IMR-90 (cell line): ENCODE results near the gene NALCN. TPM values are rescaled to one million over a fixed set of nuclear protein-coding genes. Genes with fewer than 3 reads are reported as not detected.

Experiments used
- ATAC-seq: fragments of 200-7000 bp; cut with Tn5 transposase; 2 replicates; pipeline ENCODE4 v1.9.1; 2020; ENCODE audit warnings: low read depth, mild to moderate bottlenecking, moderate library complexity
- BruUV-seq: library from RNA; stranded (reverse); fragments of 400-500 nt; replicated peaks from 2 replicates; lab custom pipeline; 2021; lab: Mats Ljungman, UMichigan
- CTCF ChIA-PET: fragments of 300-600 bp; formaldehyde crosslinking; extraction: SDS; loops from one replicate; lab custom pipeline; 2021; ENCODE audit warnings: antibody characterized with exemption; lab: Yijun Ruan, JAX
- POLR2A ChIA-PET: fragments of 300-600 bp; sonication (Branson Sonifier 250); formaldehyde crosslinking; loops from one replicate; lab custom pipeline; 2022; ENCODE audit warnings: antibody characterized with exemption; ENCODE audit not compliant: unreplicated experiment; lab: Charles Lee
- DNase-seq: peaks from one replicate; pipeline ENCODE4 v3.0.0; 2013
- H2AFZ ChIP-seq: replicated peaks from 2 replicates; pipeline ENCODE3; 2013; ENCODE audit warnings: low read length, mild to moderate bottlenecking; ENCODE audit not compliant: poor library complexity
- H2AK5ac ChIP-seq: 2 replicates; pipeline ENCODE4 v1.6.1; 2013; ENCODE audit warnings: low read depth, low read length, inconsistent platforms
- H2AK9ac ChIP-seq: replicated peaks from 2 replicates; pipeline ENCODE3; 2013; ENCODE audit warnings: mild to moderate bottlenecking, low read depth, low read length, moderate library complexity; ENCODE audit not compliant: poor library complexity
- H2BK120ac ChIP-seq: 2 replicates; pipeline ENCODE4 v1.6.1; 2013; ENCODE audit warnings: low read depth, low read length, inconsistent platforms
- H2BK15ac ChIP-seq: 3 replicates; pipeline ENCODE4 v1.6.1; 2013; ENCODE audit warnings: low read depth, low read length, inconsistent platforms
- H2BK20ac ChIP-seq: 2 replicates; pipeline ENCODE4 v1.6.1; 2013; ENCODE audit warnings: low read depth, mild to moderate bottlenecking, inconsistent platforms, low read length, moderate library complexity
- H2BK5ac ChIP-seq: 2 replicates; pipeline ENCODE4 v1.6.1; 2013; ENCODE audit warnings: mild to moderate bottlenecking, low read depth, low read length, inconsistent platforms; ENCODE audit not compliant: poor library complexity, severe bottlenecking
- H3K14ac ChIP-seq: replicated peaks from 2 replicates; pipeline ENCODE4 v1.6.1; 2013; ENCODE audit warnings: low read depth, low read length, inconsistent platforms
- H3K18ac ChIP-seq: 2 replicates; pipeline ENCODE4 v1.6.1; 2013; ENCODE audit warnings: low read depth, low read length, control low read depth
- H3K23ac ChIP-seq: 2 replicates; pipeline ENCODE4 v1.6.1; 2013; ENCODE audit warnings: low read depth, low read length, inconsistent platforms
- H3K27ac ChIP-seq: 2 replicates; pipeline ENCODE4 v1.5.1; 2013; ENCODE audit warnings: mild to moderate bottlenecking, control low read depth, low read length; ENCODE audit not compliant: insufficient read depth
- H3K27me3 ChIP-seq: 2 replicates; pipeline ENCODE4 v1.6.1; 2013; ENCODE audit warnings: low read length; ENCODE audit not compliant: control insufficient read depth, insufficient read depth
- H3K36me3 ChIP-seq: 2 replicates; pipeline ENCODE4 v1.6.1; 2013; ENCODE audit warnings: low read length, mixed read lengths; ENCODE audit not compliant: control insufficient read depth, insufficient read depth
- H3K4ac ChIP-seq: 2 replicates; pipeline ENCODE4 v1.6.1; 2013; ENCODE audit warnings: low read depth, low read length, inconsistent platforms
- H3K4me1 ChIP-seq: 2 replicates; pipeline ENCODE4 v1.6.1; 2013; ENCODE audit warnings: low read length, mixed read lengths; ENCODE audit not compliant: control insufficient read depth, insufficient read depth
- H3K4me2 ChIP-seq: 2 replicates; pipeline ENCODE4 v1.6.1; 2013; ENCODE audit warnings: low read depth, mild to moderate bottlenecking, control low read depth, low read length, moderate library complexity
- H3K4me3 ChIP-seq: 2 replicates; pipeline ENCODE4 v1.5.1; 2013; ENCODE audit warnings: low read depth, mild to moderate bottlenecking, control low read depth, low read length, moderate library complexity; ENCODE audit not compliant: insufficient read depth
- H3K56ac ChIP-seq: 2 replicates; pipeline ENCODE4 v1.6.1; 2013; ENCODE audit warnings: low read length, inconsistent platforms; ENCODE audit not compliant: insufficient read depth; ENCODE audit errors: extremely low read depth
- H3K79me1 ChIP-seq, 2 experiments: 2 replicates each; pipeline ENCODE4 v1.6.1; 2013; ENCODE audit warnings: low read length in 2 of 2, inconsistent platforms in 1 of 2, low read depth in 1 of 2
- H3K9ac ChIP-seq: 2 replicates; pipeline ENCODE4 v1.6.1; 2013; ENCODE audit warnings: low read depth, low read length, control low read depth
- H3K9me1 ChIP-seq: 2 replicates; pipeline ENCODE4 v1.6.1; 2013; ENCODE audit warnings: low read length, inconsistent platforms; ENCODE audit not compliant: insufficient read depth
- H3K9me3 ChIP-seq: 2 replicates; pipeline ENCODE4 v1.6.1; 2013; ENCODE audit warnings: low read length; ENCODE audit not compliant: control insufficient read depth, insufficient read depth
- H4K20me1 ChIP-seq: 2 replicates; pipeline ENCODE4 v1.6.1; 2013; ENCODE audit warnings: low read length, inconsistent platforms; ENCODE audit not compliant: insufficient read depth
- H4K5ac ChIP-seq: 2 replicates; pipeline ENCODE4 v1.6.1; 2013; ENCODE audit warnings: mild to moderate bottlenecking, low read depth, low read length, control low read depth
- H4K8ac ChIP-seq, 2 experiments: 2 replicates each; pipeline ENCODE4 v1.6.1; 2013; ENCODE audit warnings: low read depth in 2 of 2, low read length in 2 of 2, control low read depth in 1 of 2, inconsistent platforms in 1 of 2
- H4K91ac ChIP-seq: 2 replicates; pipeline ENCODE4 v1.6.1; 2013; ENCODE audit warnings: low read depth, low read length, inconsistent platforms; ENCODE audit not compliant: insufficient read depth
- BHLHE40 ChIP-seq: fragments of 150-350 bp; IDR thresholded peaks from 2 replicates; pipeline ENCODE4 v1.6.1; 2016; ENCODE audit warnings: mild to moderate bottlenecking, low read depth, low read length
- CEBPB ChIP-seq: IDR thresholded peaks from 2 replicates; pipeline ENCODE4 v1.6.1; 2012; ENCODE audit warnings: low read depth, low read length, improper control_type of control experiment
- CHD1 ChIP-seq: IDR thresholded peaks from 2 replicates; pipeline ENCODE4 v1.6.1; 2012; ENCODE audit warnings: low read depth, low read length, improper control_type of control experiment
- CTCF ChIP-seq: conservative IDR thresholded peaks from 2 replicates; pipeline ENCODE4 v1.5.1; 2012; ENCODE audit warnings: mild to moderate bottlenecking, low read depth, low read length, improper control_type of control experiment
- FOS ChIP-seq: fragments of 150-350 bp; IDR thresholded peaks from 2 replicates; pipeline ENCODE4 v1.6.1; 2016; ENCODE audit warnings: low read depth, low read length
- MAFK ChIP-seq: IDR thresholded peaks from 2 replicates; pipeline ENCODE4 v1.6.1; 2012; ENCODE audit warnings: low read depth, low read length, improper control_type of control experiment
- MXI1 ChIP-seq: IDR thresholded peaks from 2 replicates; pipeline ENCODE4 v1.6.1; 2012; ENCODE audit warnings: low read depth, mild to moderate bottlenecking, low read length, moderate library complexity, borderline replicate concordance
- NFE2L2 ChIP-seq: fragments of 150-350 bp; IDR thresholded peaks from 2 replicates; pipeline ENCODE4 v1.6.1; 2016; ENCODE audit warnings: low read depth, mild to moderate bottlenecking, low read length
- POLR2A ChIP-seq: IDR thresholded peaks from 2 replicates; pipeline ENCODE4 v1.6.1; 2012; ENCODE audit warnings: mild to moderate bottlenecking, low read depth, low read length
- RAD21 ChIP-seq: IDR thresholded peaks from 2 replicates; pipeline ENCODE4 v1.6.1; 2012; ENCODE audit warnings: low read length, improper control_type of control experiment
- RCOR1 ChIP-seq: IDR thresholded peaks from 2 replicates; pipeline ENCODE4 v1.6.1; 2012; ENCODE audit warnings: mild to moderate bottlenecking, low read length, improper control_type of control experiment; ENCODE audit not compliant: insufficient replicate concordance
- RFX5 ChIP-seq: IDR thresholded peaks from 2 replicates; pipeline ENCODE4 v1.8.0; 2012; ENCODE audit warnings: low read depth, mild to moderate bottlenecking, low read length, moderate library complexity
- SMC3 ChIP-seq: fragments of 150-350 bp; IDR thresholded peaks from 2 replicates; pipeline ENCODE4 v1.6.1; 2016; ENCODE audit warnings: low read depth, mild to moderate bottlenecking, antibody characterized with exemption, low read length, moderate library complexity
- USF2 ChIP-seq: fragments of 150-350 bp; IDR thresholded peaks from 2 replicates; pipeline ENCODE4 v1.6.1; 2017; ENCODE audit warnings: mild to moderate bottlenecking, antibody characterized with exemption, low read length, low read depth
- WGBS, 2 experiments: methylation state at CpG; one replicate each; pipeline versions ENCODE4 v1.1.5 to v1.1.7; 2013; ENCODE audit warnings: missing lambda C conversion rate in 2 of 2; ENCODE audit not compliant: insufficient read length in 1 of 2; ENCODE audit errors: extremely low coverage in 2 of 2; 5-methylcytosine and 5-hydroxymethylcytosine counted together
- dilution Hi-C: fragments of 300-500 bp; cut with HindIII; formaldehyde crosslinking; loops from one replicate; pipeline ENCODE4 v1.14.3; 2018; ENCODE audit warnings: low sequenced_read_pairs; ENCODE audit not compliant: unreplicated experiment
- in situ Hi-C: fragments of 300-500 bp; cut with MboI; formaldehyde crosslinking; loops from 3 replicates; pipeline ENCODE4 v1.14.3; 2019; ENCODE audit warnings: low sequenced_read_pairs, inconsistent platforms, mixed read lengths
- intact Hi-C: fragments of 100-400 bp; cut with micrococcal nuclease; formaldehyde crosslinking; loops from 2 replicates; pipeline ENCODE4 v1.10.0; 2022
- polyA plus RNA-seq, 3 experiments: library from polyadenylated mRNA; depleted of rRNA; stranded (reverse); fragments of >200 nt; gene quantifications; 2 replicates each; pipeline ENCODE4 v1.2.3, GENCODE V29; 2012; ENCODE audit warnings: low replicate concordance in 1 of 3
- total RNA-seq: library from RNA; depleted of rRNA; stranded (reverse); fragments of >200 nt; gene quantifications from 2 replicates; pipeline ENCODE4 v1.2.3, GENCODE V29; 2012
- TF ChIP-seq, protein P1 (sequence below): fragments of 150-350 bp; IDR thresholded peaks from 2 replicates; pipeline ENCODE4 v1.6.1; 2016; ENCODE audit warnings: low read depth, mild to moderate bottlenecking, low read length, moderate library complexity, borderline replicate concordance

Gene NALCN
- total and polyA plus RNA-seq, 2 of the 4 experiments (the other 2 are of a cell fraction): 2.9 to 4.8 TPM

DNA sequence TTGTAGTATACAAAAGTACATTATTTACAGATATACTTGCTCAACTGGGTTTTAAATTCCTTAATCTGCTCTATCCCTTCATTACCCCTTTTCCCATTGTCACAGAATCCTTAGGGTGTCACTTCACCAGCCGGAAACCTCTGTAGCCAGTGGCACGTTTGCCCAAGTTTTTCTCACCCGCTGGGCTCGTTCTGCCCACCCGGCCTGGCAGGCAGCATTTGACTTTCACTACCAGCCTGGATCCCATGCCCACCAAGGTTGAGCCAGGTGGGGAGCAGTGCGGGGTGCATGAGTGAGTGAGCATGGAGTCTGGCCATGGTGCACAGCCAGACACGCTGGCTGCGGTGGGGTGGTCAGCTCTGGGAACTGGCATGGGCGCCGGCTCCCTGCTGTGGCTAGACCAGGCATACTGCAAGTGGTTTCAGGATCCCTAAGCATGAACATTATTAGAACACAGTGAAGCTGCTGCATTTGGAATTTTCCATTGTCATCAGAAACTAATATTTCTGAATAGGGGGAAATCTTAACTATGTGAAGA lies 98.3 kb downstream of the NALCN start:
- H3K9ac ChIP-seq: no peak overlapping the region
- no peak overlapping the region for H3K4me2 ChIP-seq
- ChIA-PET CTCF (no interaction called here), POLR2A (no interaction called here)
- H2BK5ac ChIP-seq: no peak overlapping the region
- WGBS, 2 experiments: 70% methylated on average over 2 of the region's 10 CpGs; no CpG with 5 or more reads in 1 of the 2 experiments
- ATAC-seq (no peak), DNase-seq (no peak)
- no peak overlapping the region for H4K8ac ChIP-seq
- no peak overlapping the region for H3K56ac ChIP-seq
- no peak overlapping the region for H2AK9ac ChIP-seq
- intact Hi-C loops (no loop called here), in situ Hi-C loops (no loop called here), dilution Hi-C loops (no loop called here)
- TF ChIP-seq, protein P1, sequence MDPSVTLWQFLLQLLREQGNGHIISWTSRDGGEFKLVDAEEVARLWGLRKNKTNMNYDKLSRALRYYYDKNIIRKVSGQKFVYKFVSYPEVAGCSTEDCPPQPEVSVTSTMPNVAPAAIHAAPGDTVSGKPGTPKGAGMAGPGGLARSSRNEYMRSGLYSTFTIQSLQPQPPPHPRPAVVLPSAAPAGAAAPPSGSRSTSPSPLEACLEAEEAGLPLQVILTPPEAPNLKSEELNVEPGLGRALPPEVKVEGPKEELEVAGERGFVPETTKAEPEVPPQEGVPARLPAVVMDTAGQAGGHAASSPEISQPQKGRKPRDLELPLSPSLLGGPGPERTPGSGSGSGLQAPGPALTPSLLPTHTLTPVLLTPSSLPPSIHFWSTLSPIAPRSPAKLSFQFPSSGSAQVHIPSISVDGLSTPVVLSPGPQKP: no peak
- TF ChIP-seq MXI1: no peak
- no peak for TF ChIP-seq FOS
- no peak for TF ChIP-seq RCOR1
- TF ChIP-seq SMC3: no peak
- no peak for TF ChIP-seq POLR2A
- no peak for TF ChIP-seq CEBPB
- no peak for TF ChIP-seq CHD1
- no peak for TF ChIP-seq CTCF
- no peak for TF ChIP-seq BHLHE40
- TF ChIP-seq RAD21: no peak
- no peak for TF ChIP-seq NFE2L2
- TF ChIP-seq RFX5: no peak
- TF ChIP-seq MAFK: no peak
- no peak for TF ChIP-seq USF2
- no peak overlapping the region for H3K27ac ChIP-seq
- H3K9me1 ChIP-seq: no peaks in the 10 kb centered on the region
- no peak overlapping the region for H2BK15ac ChIP-seq
- H2AK5ac ChIP-seq: no peak overlapping the region
- no peak overlapping the region for H3K14ac ChIP-seq
- H2AFZ ChIP-seq: no peak overlapping the region
- no peaks in the 10 kb centered on the region for H4K20me1 ChIP-seq
- no peaks in the 10 kb centered on the region for H3K9me3 ChIP-seq
- no peak overlapping the region for H2BK120ac ChIP-seq
- no TSS peak for BruUV-seq
- H4K5ac ChIP-seq: no peak overlapping the region
- H2BK20ac ChIP-seq: no peak overlapping the region
- H3K23ac ChIP-seq: no peak overlapping the region
- no peak overlapping the region for H3K4ac ChIP-seq
- no peaks in the 10 kb centered on the region for H3K36me3 ChIP-seq
- H3K4me3 ChIP-seq: no peak overlapping the region
- H3K18ac ChIP-seq: no peak overlapping the region
- H3K27me3 ChIP-seq: no peaks in the 10 kb centered on the region
- no peak overlapping the region for H4K91ac ChIP-seq
- no peaks in the 10 kb centered on the region for H3K4me1 ChIP-seq
- no peaks in the 10 kb centered on the region for H3K79me1 ChIP-seq
